MCF 10A (cell line): ENCODE data around the gene POU3F4. TPM values are rescaled to one million over a fixed set of nuclear protein-coding genes. Genes with fewer than 3 reads are reported as not detected.
A peak's percentile ranks its signal among the peaks of the same experiment; 100 is the strongest.

Source experiments
- BruUV-seq: library from RNA; stranded (reverse); fragments of 400-500 nt; replicated peaks from 2 replicates; lab custom pipeline; 2021; lab: Mats Ljungman, UMichigan
- CTCF ChIA-PET: fragments of 300-600 bp; sonication (Branson Sonifier 250); formaldehyde crosslinking; extraction: SDS; loops from one replicate; lab custom pipeline; 2021; ENCODE audit warnings: antibody characterized with exemption, inconsistent platforms; lab: Yijun Ruan, JAX
- POLR2A ChIA-PET: fragments of 300-600, 350-650 bp; sonication (Branson Sonifier 250); formaldehyde crosslinking; extraction: SDS; loops from one replicate; lab custom pipeline; 2020; ENCODE audit warnings: antibody characterized with exemption, inconsistent platforms; lab: Yijun Ruan, JAX
- DNase-seq: peaks from one replicate; pipeline ENCODE4 v3.0.0-alpha.2; 2018; ENCODE audit not compliant: unreplicated experiment
- H3K27ac Mint-ChIP-seq: one replicate; pipeline ENCODE4 v1.8.0; 2022; ENCODE audit warnings: mild to moderate bottlenecking, low read depth, mixed read lengths; ENCODE audit not compliant: unreplicated experiment
- H3K27me3 Mint-ChIP-seq: one replicate; pipeline ENCODE4 v1.8.0; 2022; ENCODE audit warnings: mixed read lengths; ENCODE audit not compliant: insufficient read depth, unreplicated experiment
- H3K36me3 Mint-ChIP-seq: one replicate; pipeline ENCODE4 v1.8.0; 2022; ENCODE audit warnings: mild to moderate bottlenecking, moderate library complexity, mixed read lengths; ENCODE audit not compliant: insufficient read depth, unreplicated experiment
- H3K4me1 Mint-ChIP-seq: one replicate; pipeline ENCODE4 v1.8.0; 2022; ENCODE audit warnings: mixed read lengths; ENCODE audit not compliant: insufficient read depth, unreplicated experiment
- H3K4me3 Mint-ChIP-seq: one replicate; pipeline ENCODE4 v1.8.0; 2022; ENCODE audit warnings: mild to moderate bottlenecking, moderate library complexity, mixed read lengths; ENCODE audit not compliant: unreplicated experiment
- H3K9me3 Mint-ChIP-seq: one replicate; pipeline ENCODE4 v1.8.0; 2022; ENCODE audit warnings: mixed read lengths; ENCODE audit not compliant: unreplicated experiment
- intact Hi-C: fragments of 100-400 bp; cut with micrococcal nuclease; formaldehyde crosslinking; loops from 2 replicates; pipeline ENCODE4 v1.14.1; 2022
- total RNA-seq: library from RNA; stranded (reverse); gene quantifications from 2 replicates; pipeline ENCODE4 v1.2.3, GENCODE V29; 2022
- TF ChIP-seq, protein P1 (sequence below): fragments of 200-600 bp; IDR thresholded peaks from one replicate; pipeline ENCODE4 v1.8.0; 2022; ENCODE audit warnings: antibody characterized with exemption, mild to moderate bottlenecking; ENCODE audit not compliant: unreplicated experiment

Gene POU3F4
- total RNA-seq, 1 experiment from 2014 or later: not detected

DNA sequence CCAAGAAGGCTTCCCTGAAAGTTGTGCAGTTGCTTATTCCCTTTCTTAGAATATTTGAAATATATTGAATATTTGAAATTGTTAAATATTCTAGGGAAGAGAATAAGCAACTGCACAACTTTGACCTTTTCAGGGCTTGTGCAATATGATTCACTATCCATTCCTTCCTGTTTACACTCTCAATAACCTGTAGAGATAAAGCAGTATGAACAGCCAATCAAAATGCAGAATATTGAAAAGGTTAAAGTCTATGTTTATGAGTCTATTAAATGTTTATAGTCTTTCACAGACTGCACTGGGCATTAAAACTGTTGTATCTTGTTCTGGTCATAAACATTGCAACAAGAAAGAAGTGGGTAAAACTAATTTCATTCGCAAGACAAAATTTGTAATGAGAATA is 13.8 kb downstream of the POU3F4 start:
- intact Hi-C loops: no loop called here
- Mint-ChIP-seq H3K27ac (no peak overlapping the region), H3K36me3 (no peaks in the 10 kb centered on the region), H3K27me3 (peaks cover 16% of the 10 kb centered on the region), H3K9me3 (no peaks in the 10 kb centered on the region), H3K4me1 (no peaks in the 10 kb centered on the region), H3K4me3 (no peak overlapping the region)
- BruUV-seq: no TSS peak
- no peak for DNase-seq
- TF ChIP-seq, protein P1, sequence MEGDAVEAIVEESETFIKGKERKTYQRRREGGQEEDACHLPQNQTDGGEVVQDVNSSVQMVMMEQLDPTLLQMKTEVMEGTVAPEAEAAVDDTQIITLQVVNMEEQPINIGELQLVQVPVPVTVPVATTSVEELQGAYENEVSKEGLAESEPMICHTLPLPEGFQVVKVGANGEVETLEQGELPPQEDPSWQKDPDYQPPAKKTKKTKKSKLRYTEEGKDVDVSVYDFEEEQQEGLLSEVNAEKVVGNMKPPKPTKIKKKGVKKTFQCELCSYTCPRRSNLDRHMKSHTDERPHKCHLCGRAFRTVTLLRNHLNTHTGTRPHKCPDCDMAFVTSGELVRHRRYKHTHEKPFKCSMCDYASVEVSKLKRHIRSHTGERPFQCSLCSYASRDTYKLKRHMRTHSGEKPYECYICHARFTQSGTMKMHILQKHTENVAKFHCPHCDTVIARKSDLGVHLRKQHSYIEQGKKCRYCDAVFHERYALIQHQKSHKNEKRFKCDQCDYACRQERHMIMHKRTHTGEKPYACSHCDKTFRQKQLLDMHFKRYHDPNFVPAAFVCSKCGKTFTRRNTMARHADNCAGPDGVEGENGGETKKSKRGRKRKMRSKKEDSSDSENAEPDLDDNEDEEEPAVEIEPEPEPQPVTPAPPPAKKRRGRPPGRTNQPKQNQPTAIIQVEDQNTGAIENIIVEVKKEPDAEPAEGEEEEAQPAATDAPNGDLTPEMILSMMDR: no peak
- ChIA-PET CTCF (no interaction called here), POLR2A (interaction anchor here (0.7 kb wide), 1 partner anchor 23 kb away, joined by 3 read pairs; no protein-coding TSS in a partner anchor)

DNA sequence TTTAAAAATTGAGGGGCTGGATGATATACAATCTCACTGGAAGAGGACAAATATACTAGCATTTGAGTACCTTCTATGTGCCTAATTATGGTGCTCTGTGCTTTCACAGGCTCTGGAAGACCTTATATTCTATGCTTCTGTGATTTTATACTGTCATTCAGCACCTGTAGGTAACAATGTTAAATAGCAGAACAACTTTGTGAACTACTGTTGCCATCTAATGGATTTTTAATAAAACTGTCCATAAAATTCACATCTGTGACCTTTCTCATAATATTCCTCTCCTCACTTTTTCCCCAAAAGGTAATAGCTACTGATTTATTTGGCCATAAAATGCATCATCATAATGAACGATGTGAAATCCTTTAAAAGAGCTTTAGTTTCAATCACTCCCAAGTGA is 21.9 kb downstream of the POU3F4 start:
- ChIA-PET CTCF (interaction anchor here (0.8 to 1.4 kb wide), 7 partner anchors 11 to 1312 kb away, joined by 3 to 7 read pairs (median 3); no protein-coding TSS in a partner anchor), POLR2A (no interaction called here)
- TF ChIP-seq, protein P1: no peak
- Mint-ChIP-seq H3K27me3 (peaks cover 32% of the 10 kb centered on the region), H3K36me3 (no peaks in the 10 kb centered on the region), H3K27ac (no peak overlapping the region), H3K4me1 (no peaks in the 10 kb centered on the region), H3K4me3 (no peak overlapping the region), H3K9me3 (no peaks in the 10 kb centered on the region)
- DNase-seq: peak; percentile 11
- BruUV-seq: no TSS peak
- intact Hi-C loops: loop anchor here (5.0 to 10.0 kb wide), 2 partner anchors 525 to 1573 kb away; no protein-coding TSS in a partner anchor

GRCh38 chrX:83535417-83536196 is 27.5 kb downstream of the POU3F4 start:
- TF ChIP-seq, protein P1: no peak
- Mint-ChIP-seq H3K4me3 (peak overlapping the region; percentile 69), H3K27me3 (peaks cover 21% of the 10 kb centered on the region), H3K9me3 (no peaks in the 10 kb centered on the region), H3K4me1 (no peaks in the 10 kb centered on the region), H3K27ac (no peak overlapping the region), H3K36me3 (no peaks in the 10 kb centered on the region)
- peak; percentile 52 for DNase-seq
- intact Hi-C loops: loop anchor here (10.0 kb wide), 1 partner anchor 531 kb away; no protein-coding TSS in a partner anchor
- CTCF ChIA-PET: interaction anchor here (1.0 kb wide), 1 partner anchor 100 kb away, joined by 3 read pairs; no protein-coding TSS in a partner anchor
- BruUV-seq: no TSS peak
- POLR2A ChIA-PET: no interaction called here
